Measurements from ENCODE around the gene CHRNB4.

CHRNB4 gene

GRCh38 chr15:78679089-78679511, 38.1 kb upstream of the CHRNB4 start:
- Histone ChIP-seq H3K27me3 (ENCODE audit: control insufficient read depth, low read length) (no peaks in the 10 kb centered on the region), H3K4me3 (ENCODE audit: low read length) (no peak overlapping the region), H3K9me2 (replicated peaks; ENCODE audit: control insufficient read depth, low read length) (no peaks in the 10 kb centered on the region), H4K20me1 (ENCODE audit: control insufficient read depth, insufficient read depth, low read depth, low read length) (no peaks in the 10 kb centered on the region), H3K27ac (ENCODE audit: low read depth, low read length) (no peak overlapping the region), H3K36me3 (ENCODE audit: control insufficient read depth, low read length) (no peaks in the 10 kb centered on the region), H3K4me1 (ENCODE audit: control insufficient read depth, low read length) (no peaks in the 10 kb centered on the region), H3K9me3 (ENCODE audit: control insufficient read depth, insufficient read depth, low read length) (no peaks in the 10 kb centered on the region), H3F3A (ENCODE audit: control insufficient read depth, insufficient read depth) (no peaks in the 10 kb centered on the region), H3K79me2 (ENCODE audit: control insufficient read depth, low read length) (no peaks in the 10 kb centered on the region), H3K4me2 (ENCODE audit: low read length) (no peak overlapping the region)
- TF ChIP-seq CTCF (IDR thresholded peaks at IDR 0.05; ENCODE audit: low read depth, low read length, poor library complexity, severe bottlenecking), result no peak

GRCh38 chr15:78676424-78677110, 35.6 kb upstream of the CHRNB4 start:
- H3K4me3 ChIP-seq (ENCODE audit: low read length), result no peak overlapping the region
- no peak overlapping the region for H3K27ac ChIP-seq (ENCODE audit: low read depth, low read length)
- H3F3A ChIP-seq (ENCODE audit: control insufficient read depth, insufficient read depth), result no peaks in the 10 kb centered on the region
- H3K36me3 ChIP-seq (ENCODE audit: control insufficient read depth, low read length), result no peaks in the 10 kb centered on the region
- no peaks in the 10 kb centered on the region for H3K79me2 ChIP-seq (ENCODE audit: control insufficient read depth, low read length)
- H3K27me3 ChIP-seq (ENCODE audit: control insufficient read depth, low read length), result no peaks in the 10 kb centered on the region
- no peaks in the 10 kb centered on the region for H3K4me1 ChIP-seq (ENCODE audit: control insufficient read depth, low read length)
- H3K4me2 ChIP-seq (ENCODE audit: low read length), result no peak overlapping the region
- no peaks in the 10 kb centered on the region for H3K9me2 ChIP-seq (replicated peaks; ENCODE audit: control insufficient read depth, low read length)
- no peak for TF ChIP-seq CTCF (IDR thresholded peaks at IDR 0.05; ENCODE audit: low read depth, low read length, poor library complexity, severe bottlenecking)
- no peak for TF ChIP-seq EZH2phosphoT487 (IDR thresholded peaks at IDR 0.05; ENCODE audit: borderline replicate concordance, low read length)
- H3K9me3 ChIP-seq (ENCODE audit: control insufficient read depth, insufficient read depth, low read length), result no peaks in the 10 kb centered on the region
- H4K20me1 ChIP-seq (ENCODE audit: control insufficient read depth, insufficient read depth, low read depth, low read length), result no peaks in the 10 kb centered on the region

GRCh38 chr15:78675617-78676360, 34.8 kb upstream of the CHRNB4 start:
- Histone ChIP-seq H3K4me1 (ENCODE audit: control insufficient read depth, low read length) (no peaks in the 10 kb centered on the region), H3K9me2 (replicated peaks; ENCODE audit: control insufficient read depth, low read length) (no peaks in the 10 kb centered on the region), H3K36me3 (ENCODE audit: control insufficient read depth, low read length) (no peaks in the 10 kb centered on the region), H3F3A (ENCODE audit: control insufficient read depth, insufficient read depth) (no peaks in the 10 kb centered on the region), H3K27me3 (ENCODE audit: control insufficient read depth, low read length) (no peaks in the 10 kb centered on the region), H3K9me3 (ENCODE audit: control insufficient read depth, insufficient read depth, low read length) (no peaks in the 10 kb centered on the region), H4K20me1 (ENCODE audit: control insufficient read depth, insufficient read depth, low read depth, low read length) (no peaks in the 10 kb centered on the region), H3K27ac (ENCODE audit: low read depth, low read length) (no peak overlapping the region), H3K4me3 (ENCODE audit: low read length) (no peak overlapping the region), H3K4me2 (ENCODE audit: low read length) (no peak overlapping the region), H3K79me2 (ENCODE audit: control insufficient read depth, low read length) (no peaks in the 10 kb centered on the region)
- TF ChIP-seq EZH2phosphoT487 (IDR thresholded peaks at IDR 0.05; ENCODE audit: borderline replicate concordance, low read length), result no peak
- TF ChIP-seq CTCF (IDR thresholded peaks at IDR 0.05; ENCODE audit: low read depth, low read length, poor library complexity, severe bottlenecking), result no peak
